Epithelial cell of esophagus (primary cell): ENCODE results near the gene CCDC68.

Experiments
- DNase-seq: peaks from one replicate; pipeline ENCODE4 v3.0.0; 2010; ENCODE audit warnings: low read depth
- H3K4me3 ChIP-seq: 2 replicates; pipeline ENCODE4 v1.5.1; 2011; ENCODE audit warnings: mild to moderate bottlenecking, low read length, control low read depth
- CTCF ChIP-seq: IDR thresholded peaks from 2 replicates; pipeline ENCODE4 v1.5.1; 2011; ENCODE audit warnings: low read depth, mild to moderate bottlenecking, low read length, control low read depth, inconsistent platforms; ENCODE audit not compliant: insufficient read depth; ENCODE audit errors: missing control alignments

Gene CCDC68

GRCh38 chr18:54880395-54881105 is 78.7 kb downstream of the CCDC68 start:
- DNase-seq, result peak; percentile 95
- no peak for TF ChIP-seq CTCF
- no peak overlapping the region for H3K4me3 ChIP-seq

DNA sequence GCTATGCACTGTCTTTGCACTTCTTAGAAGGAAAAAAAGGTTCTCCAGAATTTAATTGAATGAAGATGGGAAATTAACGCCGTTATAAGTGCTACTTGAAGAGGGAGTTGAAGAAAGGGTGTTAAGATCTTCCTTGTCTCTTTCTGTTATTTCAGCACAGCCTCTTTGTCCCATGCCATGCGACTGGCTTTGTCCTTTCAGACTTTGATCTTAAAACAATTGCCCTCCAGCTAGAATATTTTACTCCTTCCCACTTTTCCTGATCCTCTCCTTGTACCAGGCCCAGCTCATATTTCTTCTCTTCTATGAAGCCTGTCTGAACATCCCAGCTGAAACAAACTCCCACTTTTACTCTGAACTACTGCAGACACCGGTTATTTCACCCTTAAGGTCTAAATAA is 79.6 kb downstream of the CCDC68 start:
- no peak for DNase-seq

DNA sequence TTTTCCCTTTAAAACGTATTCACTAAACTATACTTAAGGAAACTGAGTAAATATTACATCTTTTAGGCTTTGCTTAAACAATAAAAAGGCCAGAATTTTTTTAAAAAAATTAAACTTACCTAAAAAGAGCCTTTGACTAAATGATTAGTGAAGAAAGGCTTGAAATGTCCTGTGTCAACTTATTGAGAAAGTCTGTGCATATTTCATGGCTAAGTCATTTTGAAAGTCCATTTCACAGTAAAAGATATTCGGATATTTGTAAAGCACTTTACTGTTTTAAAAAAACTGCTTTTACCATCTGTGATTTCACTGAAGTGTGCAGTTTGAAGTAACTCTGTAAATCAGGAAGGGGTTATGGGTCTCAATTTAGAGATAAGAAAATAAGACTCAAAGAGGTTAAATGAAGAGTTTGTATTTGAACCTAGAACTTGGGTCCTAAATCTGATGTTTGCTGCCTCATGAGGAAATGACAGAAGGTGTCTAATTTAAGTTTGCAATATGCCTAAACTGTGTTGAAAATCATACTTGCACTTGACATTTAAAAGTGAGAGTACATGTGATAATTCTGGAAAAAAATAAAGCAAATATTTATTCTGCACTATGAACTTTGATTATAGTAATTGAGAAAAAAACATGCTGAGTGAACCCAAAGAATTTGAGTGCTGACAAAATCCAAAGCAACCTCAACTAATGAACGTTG is 80.5 kb downstream of the CCDC68 start:
- TF ChIP-seq CTCF, result no peak
- H3K4me3 ChIP-seq, result no peak overlapping the region
- no peak for DNase-seq

More for the DNA sequence above, 79.6 kb downstream of the CCDC68 start:
- H3K4me3 ChIP-seq, result no peak overlapping the region
- no peak for TF ChIP-seq CTCF

GRCh38 chr18:54878159-54878622 is 81.1 kb downstream of the CCDC68 start:
- no peak overlapping the region for H3K4me3 ChIP-seq
- DNase-seq, result no peak
- no peak for TF ChIP-seq CTCF

DNA sequence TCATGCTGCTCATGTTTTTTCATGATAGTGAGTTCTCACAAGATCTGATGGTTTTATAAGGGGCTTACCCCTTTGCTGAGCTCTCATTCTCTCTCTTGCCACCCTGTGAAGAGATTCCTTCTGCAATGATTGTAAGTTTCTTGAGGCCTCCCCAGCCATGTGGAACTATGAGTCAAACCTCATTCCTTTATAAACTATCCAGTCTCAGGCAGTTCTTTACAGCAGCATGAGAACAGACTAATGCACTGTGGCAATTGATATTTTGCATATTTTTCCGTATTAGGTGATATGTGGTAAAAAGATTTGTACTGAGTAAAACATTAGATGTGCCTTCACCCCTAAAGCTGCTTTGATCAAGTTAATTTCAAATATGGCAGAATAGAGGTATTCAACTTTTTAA is 82.2 kb downstream of the CCDC68 start:
- TF ChIP-seq CTCF, result no peak
- DNase-seq, result no peak

DNA sequence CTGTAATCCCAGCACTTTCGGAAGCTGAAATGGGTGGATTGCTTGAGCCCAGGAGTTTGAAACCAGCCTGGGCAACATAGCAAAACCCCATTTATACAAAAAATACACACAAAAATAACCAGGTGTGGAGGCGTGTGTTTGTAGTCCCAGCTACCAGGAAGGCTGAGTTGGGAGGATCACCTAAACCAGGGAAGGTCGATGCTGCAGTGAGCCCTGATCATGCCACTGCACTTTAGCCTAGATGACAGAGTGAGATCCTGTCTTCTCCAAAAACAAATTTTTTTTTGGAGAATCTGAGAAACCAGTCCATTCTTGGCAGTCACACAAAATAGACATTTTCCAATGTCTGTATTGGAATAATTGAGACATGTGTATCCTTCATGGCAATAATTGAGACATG is 84.2 kb downstream of the CCDC68 start:
- TF ChIP-seq CTCF, result no peak
- no peak for DNase-seq
- no peak overlapping the region for H3K4me3 ChIP-seq

More for the DNA sequence above, 82.2 kb downstream of the CCDC68 start:
- H3K4me3 ChIP-seq, result no peak overlapping the region

GRCh38 chr18:54873884-54874255 is 85.4 kb downstream of the CCDC68 start:
- no peak for TF ChIP-seq CTCF
- no peak overlapping the region for H3K4me3 ChIP-seq
- peak; percentile 64 for DNase-seq
